NCI-H1417 treated with DMSO at 0.1 percent for 48 hours (cell line): ENCODE measurements around the gene IGFBP7.

Source experiments
- DNase-seq: peaks from one replicate; lab custom pipeline; 2025; lab: John Stamatoyannopoulos, UW

The IGFBP7 gene

DNA sequence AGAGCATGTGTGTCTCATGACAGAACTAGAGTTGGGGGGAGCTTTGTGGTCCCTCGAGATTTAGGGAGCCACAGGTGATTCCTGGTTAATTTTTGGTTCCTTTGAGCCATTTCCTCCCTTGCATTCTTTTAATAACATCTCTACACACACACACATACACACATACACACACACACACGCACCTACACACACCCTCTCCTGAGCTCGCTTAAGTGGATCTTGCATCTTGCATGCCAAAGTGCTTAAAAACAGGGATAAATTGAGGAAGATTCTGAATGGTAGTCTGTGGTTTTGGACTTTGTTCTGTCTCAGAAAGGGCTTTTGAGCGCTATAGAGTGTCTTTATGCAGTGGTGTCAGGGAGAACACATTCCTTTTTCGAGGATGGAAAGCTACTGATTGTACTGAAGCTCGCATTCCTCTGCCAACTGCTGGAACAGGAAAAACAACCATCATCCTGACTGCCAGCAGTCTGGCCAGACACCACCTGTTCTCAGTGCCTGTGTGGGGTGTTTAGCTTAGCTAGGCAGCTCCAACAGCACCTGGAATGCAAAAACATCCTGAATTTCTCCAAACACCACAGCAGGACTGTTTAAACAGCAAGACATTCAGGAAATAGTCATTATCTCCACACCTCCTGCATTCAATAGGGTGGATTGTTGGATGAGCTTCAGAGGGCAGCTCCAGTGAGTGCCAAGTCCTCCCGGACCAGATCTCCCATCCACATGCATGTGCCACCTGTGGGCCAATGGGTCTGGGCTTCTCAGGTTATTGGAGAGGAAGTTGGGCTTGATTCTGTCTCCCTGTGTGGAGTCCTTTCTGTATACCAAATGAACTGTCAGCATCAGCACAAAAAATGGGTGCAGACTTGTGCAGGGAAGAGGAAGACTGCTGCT is 21.9 kb upstream of the IGFBP7 start:
- peak; percentile 13 for DNase-seq

GRCh38 chr4:57129477-57129876 is 19.3 kb upstream of the IGFBP7 start:
- no peak for DNase-seq

DNA sequence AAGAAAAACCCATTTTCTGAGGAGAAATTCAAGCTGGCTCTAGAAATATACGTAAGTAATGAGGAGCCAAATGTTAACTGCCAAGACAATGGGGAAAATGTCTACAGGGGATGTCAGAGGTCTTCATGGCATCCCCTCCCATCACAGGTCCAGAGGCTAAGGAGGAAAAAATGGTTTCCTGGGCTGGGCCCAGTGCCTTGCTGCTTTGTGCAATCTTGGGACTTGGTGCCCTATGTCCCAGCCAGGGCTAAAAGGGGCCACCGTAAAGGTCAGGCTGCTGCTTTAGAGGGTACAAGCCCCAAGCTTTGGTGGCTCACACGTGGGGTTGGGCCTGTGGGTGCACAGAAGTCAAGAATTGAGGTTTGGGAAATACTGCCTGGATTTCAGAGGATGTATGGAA is 17.2 kb upstream of the IGFBP7 start:
- no peak for DNase-seq

DNA sequence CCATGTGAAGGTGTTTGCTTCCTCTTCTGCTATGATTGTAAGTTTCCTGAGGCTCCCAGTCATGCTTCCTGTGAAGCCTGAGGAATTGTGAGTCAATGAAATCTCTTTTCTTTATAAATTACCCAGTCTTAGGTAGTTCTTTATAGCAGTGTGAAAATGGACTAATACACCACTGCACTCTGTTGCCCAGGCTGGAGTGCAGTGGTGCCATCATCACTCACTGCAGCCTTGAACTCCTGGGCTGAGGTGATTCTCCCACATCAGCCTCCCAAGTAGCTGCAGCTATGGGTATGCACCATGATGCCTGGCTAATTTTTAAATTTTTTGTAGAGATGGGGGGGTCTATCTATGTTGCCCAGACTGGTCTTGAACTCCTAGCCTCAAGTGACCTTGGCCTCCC is 15.8 kb upstream of the IGFBP7 start:
- no peak for DNase-seq

- DNase-seq = no peak
These were observed 14.0 kb upstream of the IGFBP7 start for GRCh38 chr4:57124145-57124544.

DNA sequence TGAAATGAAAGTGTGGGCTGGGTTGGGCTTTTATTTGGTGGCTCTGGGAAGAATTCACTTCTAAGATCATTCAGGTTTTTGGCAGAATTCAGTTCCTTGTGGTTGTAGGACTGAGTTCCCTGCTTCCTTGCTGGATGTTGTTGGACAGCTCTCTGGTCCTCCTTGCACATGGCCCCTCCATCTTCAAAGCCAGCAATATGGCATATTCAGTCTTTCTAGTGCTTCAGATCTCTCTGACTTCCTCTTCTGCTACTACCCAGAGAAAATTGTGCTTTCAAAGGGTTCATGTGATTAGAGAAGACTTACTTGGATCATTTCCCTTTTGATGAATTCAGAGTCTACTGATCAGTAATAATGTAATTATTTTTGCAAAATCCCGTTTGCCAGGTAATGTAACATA is 12.8 kb upstream of the IGFBP7 start:
- no peak for DNase-seq

GRCh38 chr4:57119054-57119651 is 9.0 kb upstream of the IGFBP7 start:
- no peak for DNase-seq

- no peak for DNase-seq
These were observed 7.3 kb upstream of the IGFBP7 start for GRCh38 chr4:57117491-57117890.

DNA sequence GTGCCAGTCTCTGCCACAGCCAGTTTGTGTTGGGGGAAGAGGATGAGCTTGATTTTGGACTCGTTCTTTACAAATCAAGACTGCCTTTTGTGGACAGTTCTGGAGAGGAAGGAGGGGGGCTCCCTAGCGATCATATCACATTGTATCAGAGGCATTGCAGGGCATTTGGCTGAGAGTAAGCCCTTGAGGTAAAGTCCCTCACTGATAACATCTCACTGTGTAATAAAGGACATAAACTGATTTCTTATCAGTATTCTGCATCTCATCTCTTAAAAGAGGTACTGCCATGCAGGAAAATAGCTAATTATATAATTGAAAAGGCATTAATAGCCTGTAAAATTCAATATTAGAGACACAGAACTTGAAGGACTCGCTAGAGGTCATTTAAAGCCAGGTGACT is 6.1 kb upstream of the IGFBP7 start:
- DNase-seq = no peak

DNA sequence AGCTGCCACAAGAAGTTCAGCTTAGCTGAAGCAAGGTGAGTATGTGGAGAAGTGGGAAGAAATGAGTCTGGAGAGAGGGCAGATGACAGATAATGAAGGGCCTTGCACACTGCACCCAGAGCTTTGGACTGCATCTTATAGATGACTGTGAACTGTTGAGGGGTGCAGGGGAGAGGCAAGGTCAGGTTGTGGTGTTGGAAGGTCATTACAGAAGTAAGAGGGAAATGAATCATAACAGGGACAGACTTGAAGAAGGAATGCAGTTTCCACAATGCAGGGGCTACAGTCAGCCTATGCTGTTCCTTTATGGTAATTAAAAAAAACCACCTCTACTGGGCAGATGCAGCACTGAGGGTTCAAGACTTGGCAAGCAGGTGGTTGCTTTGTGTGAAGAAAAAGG is 4.8 kb upstream of the IGFBP7 start:
- DNase-seq = no peak

DNA sequence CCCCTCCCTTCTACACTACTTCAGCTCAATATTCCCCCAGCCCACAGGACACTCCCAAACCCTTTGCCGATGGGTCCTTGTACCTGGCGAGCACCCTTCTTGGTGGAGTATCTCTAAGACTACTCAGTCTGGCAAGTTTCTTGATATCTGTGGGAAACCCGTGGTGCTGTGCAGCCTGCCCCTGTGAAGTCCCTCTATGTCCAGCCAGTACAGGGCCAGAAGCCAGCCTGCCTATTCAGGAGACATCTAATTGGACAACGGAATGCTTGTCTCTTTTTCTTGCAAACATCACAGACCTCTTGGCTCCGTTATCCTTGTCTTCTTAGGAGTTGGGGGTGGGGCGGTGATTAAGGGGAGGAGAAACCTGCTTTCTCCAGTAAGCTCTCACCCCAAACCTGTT is 3.7 kb upstream of the IGFBP7 start:
- DNase-seq = no peak

- DNase-seq = no peak
These were observed 691 bp upstream of the IGFBP7 start for GRCh38 chr4:57110640-57111511.

- DNase-seq = no peak
These were observed 756 bp downstream of the IGFBP7 start for GRCh38 chr4:57109411-57109846.

DNA sequence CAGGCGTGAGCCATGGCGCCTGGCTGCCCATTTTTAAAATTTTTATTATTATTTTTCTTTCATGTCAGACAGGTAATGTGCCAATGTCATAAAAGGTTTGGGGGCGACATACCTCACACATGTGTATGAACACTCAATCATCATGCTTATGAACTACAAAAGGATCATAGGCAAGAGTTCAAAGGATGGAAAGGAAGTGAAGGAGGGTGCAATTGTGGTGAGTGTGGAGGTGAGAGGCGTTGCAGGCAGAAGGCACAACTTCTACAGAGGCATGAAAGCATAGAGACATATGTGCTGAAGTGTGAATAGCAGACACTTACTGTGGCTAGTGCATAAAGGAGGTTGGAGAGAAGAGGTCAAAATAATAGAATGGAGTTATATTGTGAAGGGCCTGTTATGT is 4.0 kb downstream of the IGFBP7 start:
- DNase-seq = no peak

GRCh38 chr4:57104706-57105560 is 5.3 kb downstream of the IGFBP7 start:
- DNase-seq = no peak

GRCh38 chr4:57103051-57103450 is 7.1 kb downstream of the IGFBP7 start:
- no peak for DNase-seq

DNA sequence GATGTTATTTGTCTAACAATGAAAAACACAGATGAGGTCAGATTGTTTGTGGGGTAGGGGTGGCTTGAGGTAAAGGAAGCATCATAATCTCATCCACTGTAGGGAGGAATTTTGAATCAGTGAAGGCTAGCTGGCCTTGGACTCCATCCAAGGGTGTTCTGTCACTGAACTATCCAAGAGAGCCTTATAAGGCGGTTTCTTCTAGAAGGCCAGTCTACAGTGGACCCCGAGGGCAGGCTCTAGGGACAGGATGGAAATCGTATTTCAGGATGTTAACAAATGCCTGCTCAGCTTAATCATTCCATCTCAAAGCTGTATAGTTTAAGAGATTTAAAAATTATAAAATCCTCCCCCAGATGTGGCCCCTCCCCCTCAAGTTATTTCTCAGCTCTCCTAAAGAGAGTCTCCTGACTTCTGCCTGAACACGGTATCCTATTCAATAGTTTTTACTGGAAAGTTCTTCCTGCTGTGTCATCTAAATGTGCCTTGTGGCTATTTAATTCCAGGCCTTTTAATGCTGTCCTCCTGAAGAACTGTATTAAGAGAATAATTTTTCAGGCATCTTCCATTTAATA is 8.0 kb downstream of the IGFBP7 start:
- no peak for DNase-seq

GRCh38 chr4:57100979-57101651 is 9.1 kb downstream of the IGFBP7 start:
- DNase-seq = no peak

- no peak for DNase-seq
These were observed 10.8 kb downstream of the IGFBP7 start for GRCh38 chr4:57099363-57099762.

DNA sequence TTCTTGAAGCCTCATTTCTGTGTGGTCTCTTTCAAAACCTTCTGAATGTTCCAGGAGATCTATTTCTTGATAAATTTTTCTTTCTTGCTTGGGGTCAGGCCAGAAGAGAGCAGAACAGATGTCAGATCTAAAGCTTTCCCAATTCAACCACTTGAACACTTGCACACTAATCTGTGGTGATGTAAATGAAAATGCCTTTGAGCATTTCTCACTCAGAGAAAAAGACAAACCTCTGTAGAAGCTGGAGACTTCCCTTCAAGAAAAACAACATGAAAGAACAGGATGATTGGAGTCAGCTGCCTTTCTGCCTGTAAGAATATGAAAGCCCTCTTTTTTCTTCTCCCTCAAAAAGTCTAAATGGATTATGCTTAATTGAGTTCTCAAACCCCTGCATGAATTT is 11.2 kb downstream of the IGFBP7 start:
- DNase-seq = no peak

DNA sequence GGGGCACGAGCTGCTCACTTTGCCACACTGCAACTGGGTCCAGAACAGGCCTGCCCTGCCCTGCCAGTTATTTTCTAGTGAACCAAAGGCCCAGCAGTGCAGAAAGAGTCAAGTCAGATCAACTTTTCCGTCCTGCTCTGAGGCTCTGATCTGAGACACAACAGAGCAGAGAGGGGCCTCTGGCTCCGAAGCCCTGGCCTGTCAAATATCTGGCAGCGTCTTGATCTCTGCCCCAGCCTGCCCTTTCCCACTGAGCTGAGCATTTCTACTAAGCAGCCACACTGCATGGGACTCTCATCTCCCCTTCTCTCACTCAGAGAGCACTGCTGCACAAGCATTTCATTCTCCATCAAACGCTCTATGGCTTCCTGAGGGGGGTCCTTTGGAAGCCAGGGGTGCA is 11.8 kb downstream of the IGFBP7 start:
- no peak for DNase-seq
